Activated CD8-positive, alpha-beta T cell treated with anti-CD3 and anti-CD28 coated beads for 36 hours (primary cell): ENCODE data around the gene CREB3L1. TPM values are rescaled to one million over a fixed set of nuclear protein-coding genes. Genes with fewer than 3 reads are reported as not detected.

Experiments used
- ATAC-seq: fragments of 200-7000 bp; cut with Tn5 transposase; one replicate; pipeline ENCODE4 v1.10.0; 2021; ENCODE audit warnings: mild to moderate bottlenecking, moderate library complexity
- CTCF ChIA-PET: fragments of 350-600 bp; sonication (Branson Sonifier 250); formaldehyde crosslinking; loops from one replicate; lab custom pipeline; 2021; ENCODE audit warnings: antibody characterized with exemption; lab: Charles Lee
- POLR2A ChIA-PET: fragments of 350-600 bp; sonication (Branson Sonifier 250); formaldehyde crosslinking; loops from one replicate; lab custom pipeline; 2021; ENCODE audit warnings: antibody characterized with exemption; lab: Charles Lee
- DNase-seq: peaks from one replicate; pipeline ENCODE4 v3.0.0-alpha.2; 2020
- H3K27ac Mint-ChIP-seq: one replicate; pipeline ENCODE4 v1.8.0; 2021; ENCODE audit warnings: mild to moderate bottlenecking, mixed read lengths
- H3K27me3 Mint-ChIP-seq: one replicate; pipeline ENCODE4 v1.8.0; 2021; ENCODE audit warnings: mixed read lengths
- H3K36me3 Mint-ChIP-seq: one replicate; pipeline ENCODE4 v1.8.0; 2021; ENCODE audit warnings: low read depth, mixed read lengths
- H3K4me1 Mint-ChIP-seq: one replicate; pipeline ENCODE4 v1.8.0; 2021; ENCODE audit warnings: low read depth, mixed read lengths
- H3K4me3 Mint-ChIP-seq: one replicate; pipeline ENCODE4 v1.8.0; 2021; ENCODE audit warnings: mild to moderate bottlenecking, moderate library complexity, mixed read lengths
- H3K9me3 Mint-ChIP-seq: one replicate; pipeline ENCODE4 v1.8.0; 2021; ENCODE audit warnings: mixed read lengths
- intact Hi-C: fragments of 100-400 bp; cut with micrococcal nuclease; formaldehyde crosslinking; loops from one replicate; pipeline ENCODE4 v1.10.0; 2022
- total RNA-seq, 2 experiments: library from RNA; stranded (reverse); gene quantifications; one replicate each; pipeline ENCODE4 v1.2.3, GENCODE V29; 2021
- TF ChIP-seq, protein P1 (sequence below): fragments of 200-600 bp; IDR thresholded peaks from one replicate; pipeline ENCODE4 v1.8.0; 2022; ENCODE audit warnings: antibody characterized with exemption, mild to moderate bottlenecking

CREB3L1 gene
- total RNA-seq, 2 experiments from 2014 or later: not detected

DNA sequence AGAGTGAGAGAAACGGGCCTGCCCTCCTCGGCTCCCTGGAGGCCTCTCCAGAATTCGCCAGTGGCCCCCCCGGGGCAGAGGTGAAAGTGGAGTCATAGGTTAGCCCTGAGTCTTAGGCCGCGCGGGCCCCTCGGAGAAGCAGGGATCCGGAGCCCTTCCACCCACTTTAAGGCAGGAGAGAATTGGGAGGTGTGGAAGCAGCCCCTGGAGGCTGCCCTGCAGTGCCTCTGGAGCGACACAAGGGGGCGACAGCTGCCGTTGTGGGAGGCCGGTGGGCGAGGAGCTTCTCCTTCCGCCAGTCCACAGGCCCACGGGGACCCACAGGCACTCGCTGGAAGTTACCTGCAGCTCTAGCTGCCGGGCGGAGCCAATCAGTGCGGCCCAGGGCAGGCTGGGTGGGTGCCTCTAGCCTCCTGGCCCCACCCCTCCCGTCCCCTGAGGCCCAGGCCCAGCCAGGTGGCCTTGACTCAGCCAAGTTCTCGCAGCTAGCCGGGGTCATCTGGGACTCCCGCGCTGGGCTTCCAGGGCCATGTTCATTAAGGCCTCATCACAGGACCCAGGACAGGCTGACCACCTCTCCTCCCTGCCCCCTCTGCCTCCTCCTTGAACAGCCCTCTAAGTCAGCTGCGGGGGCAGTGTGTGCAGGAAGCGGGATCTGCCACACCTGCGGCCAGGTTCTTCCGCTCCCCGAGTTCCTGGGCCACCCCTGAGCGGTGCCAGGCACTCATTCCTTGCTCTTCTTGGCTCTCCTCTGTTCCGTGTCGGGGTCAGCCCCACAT lies 74.8 kb downstream of the CREB3L1 start:
- Mint-ChIP-seq H3K9me3 (no peaks in the 10 kb centered on the region), H3K4me1 (peaks cover 76% of the 10 kb centered on the region), H3K27me3 (no peaks in the 10 kb centered on the region), H3K27ac (peak overlapping the region; percentile 89), H3K4me3 (peak overlapping the region; percentile 78), H3K36me3 (peaks cover 18% of the 10 kb centered on the region)
- TF ChIP-seq, protein P1, sequence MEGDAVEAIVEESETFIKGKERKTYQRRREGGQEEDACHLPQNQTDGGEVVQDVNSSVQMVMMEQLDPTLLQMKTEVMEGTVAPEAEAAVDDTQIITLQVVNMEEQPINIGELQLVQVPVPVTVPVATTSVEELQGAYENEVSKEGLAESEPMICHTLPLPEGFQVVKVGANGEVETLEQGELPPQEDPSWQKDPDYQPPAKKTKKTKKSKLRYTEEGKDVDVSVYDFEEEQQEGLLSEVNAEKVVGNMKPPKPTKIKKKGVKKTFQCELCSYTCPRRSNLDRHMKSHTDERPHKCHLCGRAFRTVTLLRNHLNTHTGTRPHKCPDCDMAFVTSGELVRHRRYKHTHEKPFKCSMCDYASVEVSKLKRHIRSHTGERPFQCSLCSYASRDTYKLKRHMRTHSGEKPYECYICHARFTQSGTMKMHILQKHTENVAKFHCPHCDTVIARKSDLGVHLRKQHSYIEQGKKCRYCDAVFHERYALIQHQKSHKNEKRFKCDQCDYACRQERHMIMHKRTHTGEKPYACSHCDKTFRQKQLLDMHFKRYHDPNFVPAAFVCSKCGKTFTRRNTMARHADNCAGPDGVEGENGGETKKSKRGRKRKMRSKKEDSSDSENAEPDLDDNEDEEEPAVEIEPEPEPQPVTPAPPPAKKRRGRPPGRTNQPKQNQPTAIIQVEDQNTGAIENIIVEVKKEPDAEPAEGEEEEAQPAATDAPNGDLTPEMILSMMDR: peak; percentile 100
- ATAC-seq (peak; percentile 63), DNase-seq (peak; percentile 86)
- ChIA-PET CTCF (interaction anchor here (0.7 to 20.2 kb wide), 24 partner anchors 9 to 427 kb away, joined by 3 to 480 read pairs (median 4); partner anchors contain the start of genes ATG13, CHRM4 and HARBI1), POLR2A (interaction anchor here (0.9 to 8.2 kb wide), 4 partner anchors 12 to 1191 kb away, joined by 3 to 135 read pairs (median 4); partner anchors contain the start of gene AMBRA1)
- intact Hi-C loops: loop anchor here (2.0 kb wide), 1 partner anchor 17 kb away; no protein-coding TSS in a partner anchor

DNA sequence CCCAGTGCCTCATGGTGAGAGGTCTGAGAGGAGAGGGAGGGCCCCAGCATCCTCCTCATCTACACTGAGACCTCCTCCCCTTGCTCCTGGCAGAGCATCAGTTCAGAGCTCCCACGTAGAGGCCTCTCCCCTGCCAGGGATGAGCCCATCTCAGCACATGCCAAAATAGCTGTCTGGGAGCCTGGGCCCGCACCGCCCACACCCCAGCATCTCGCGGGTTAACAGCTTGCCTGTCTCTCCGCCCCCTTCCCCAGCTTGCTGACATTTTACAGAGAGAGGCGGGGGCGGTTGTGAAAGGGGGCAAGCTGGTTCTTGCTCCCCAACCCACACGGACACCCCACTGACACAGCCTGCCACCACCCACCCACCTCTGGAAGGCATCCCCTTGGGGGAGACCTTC lies 76.2 kb downstream of the CREB3L1 start:
- DNase-seq: peak; percentile 92
- intact Hi-C loops: loop anchor here (2.0 kb wide), 1 partner anchor 15 kb away; no protein-coding TSS in a partner anchor
- CTCF ChIA-PET: interaction anchor here (0.8 to 20.2 kb wide), 7 partner anchors 11 to 114 kb away, joined by 3 to 480 read pairs (median 4); partner anchors contain the start of gene CHRM4

DNA sequence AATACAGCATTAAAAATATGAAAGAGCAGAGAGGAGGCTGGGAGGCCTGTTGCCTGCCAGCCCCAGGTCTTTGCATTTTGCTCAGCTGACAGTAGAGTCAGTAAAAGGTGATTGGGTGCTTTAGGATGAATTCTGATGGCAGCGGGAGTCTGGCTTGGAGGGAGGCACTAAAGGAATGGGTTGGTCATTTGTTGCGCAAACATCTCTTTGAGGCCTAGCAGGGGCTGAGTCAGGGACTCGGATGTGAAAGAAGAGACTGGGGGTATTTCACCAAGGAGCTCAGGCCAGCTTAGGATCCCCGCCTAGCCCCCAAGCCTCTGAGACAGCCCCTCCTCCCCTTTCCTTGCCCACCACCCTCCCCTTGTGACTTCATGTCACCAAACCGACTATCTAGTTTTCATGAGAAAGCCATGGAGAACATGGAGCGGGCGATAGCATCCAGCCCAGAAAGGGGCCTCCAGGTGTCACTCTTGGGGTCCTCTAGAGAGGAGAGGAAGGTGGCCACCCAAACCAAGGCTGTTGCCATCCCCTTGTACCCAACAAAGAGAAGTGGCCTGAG lies 79.5 kb downstream of the CREB3L1 start:
- no peak for ATAC-seq
- no peaks in the 10 kb centered on the region for H3K27me3 Mint-ChIP-seq

More for the DNA sequence above, 76.2 kb downstream of the CREB3L1 start:
- peaks cover 16% of the 10 kb centered on the region for H3K36me3 Mint-ChIP-seq
- H3K4me1 Mint-ChIP-seq: peaks cover 84% of the 10 kb centered on the region
- H3K4me3 Mint-ChIP-seq: peak overlapping the region; percentile 78
- no peaks in the 10 kb centered on the region for H3K27me3 Mint-ChIP-seq
- POLR2A ChIA-PET: interaction anchor here (0.8 to 8.2 kb wide), 3 partner anchors 11 to 43 kb away, joined by 3 to 135 read pairs (median 4); no protein-coding TSS in a partner anchor
- peak; percentile 52 for ATAC-seq
- TF ChIP-seq, protein P1: no peak
- H3K9me3 Mint-ChIP-seq: no peaks in the 10 kb centered on the region
- peak overlapping the region; percentile 89 for H3K27ac Mint-ChIP-seq

DNA sequence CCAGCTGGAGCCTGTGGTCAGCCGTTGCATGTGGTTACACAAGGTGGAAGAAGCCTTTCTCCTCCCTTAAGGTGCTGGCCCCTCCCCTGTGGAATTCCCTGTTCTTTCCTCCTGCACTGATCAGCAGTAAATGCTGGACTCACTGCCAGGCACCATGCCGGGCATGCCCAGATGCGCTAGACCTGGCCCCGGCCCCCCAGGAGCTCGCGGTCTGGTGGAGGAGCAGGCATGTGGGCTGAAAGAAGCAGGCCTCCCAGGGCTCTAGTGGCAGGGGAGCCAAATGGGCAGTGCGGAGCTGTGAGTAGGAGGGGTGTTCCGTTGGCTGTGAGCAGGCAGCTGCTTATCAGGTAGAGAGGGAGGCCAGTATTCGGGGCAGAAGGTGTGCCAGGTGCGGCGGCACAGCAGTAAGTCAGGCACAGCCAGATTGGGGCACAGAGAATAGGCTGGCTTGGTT lies 80.0 kb downstream of the CREB3L1 start:
- ChIA-PET POLR2A (interaction anchor here (1.8 to 3.0 kb wide), 2 partner anchors 9 kb away, joined by 9 to 12 read pairs; partner anchors contain the start of gene DGKZ), CTCF (interaction anchor here (1.0 to 20.2 kb wide), 5 partner anchors 6 to 120 kb away, joined by 3 to 480 read pairs (median 5); partner anchors contain the start of gene DGKZ)
- H3K27ac Mint-ChIP-seq: peak overlapping the region; percentile 67
- H3K36me3 Mint-ChIP-seq: peaks cover 10% of the 10 kb centered on the region
- TF ChIP-seq, protein P1: no peak
- no peaks in the 10 kb centered on the region for H3K9me3 Mint-ChIP-seq
- H3K27me3 Mint-ChIP-seq: no peaks in the 10 kb centered on the region
- DNase-seq (peak; percentile 28), ATAC-seq (no peak)
- peaks cover 69% of the 10 kb centered on the region for H3K4me1 Mint-ChIP-seq
- intact Hi-C loops: no loop called here
- no peak overlapping the region for H3K4me3 Mint-ChIP-seq

More for the DNA sequence above, 79.5 kb downstream of the CREB3L1 start:
- Mint-ChIP-seq H3K9me3 (no peaks in the 10 kb centered on the region), H3K4me1 (peaks cover 67% of the 10 kb centered on the region), H3K27ac (peak overlapping the region; percentile 67), H3K36me3 (peaks cover 10% of the 10 kb centered on the region), H3K4me3 (no peak overlapping the region)
- TF ChIP-seq, protein P1: no peak
- intact Hi-C loops: no loop called here
- POLR2A ChIA-PET: interaction anchor here (0.9 to 3.0 kb wide), 3 partner anchors 9 to 26 kb away, joined by 3 to 12 read pairs (median 9); partner anchors contain the start of gene DGKZ
- CTCF ChIA-PET: interaction anchor here (1.0 to 20.2 kb wide), 5 partner anchors 5 to 119 kb away, joined by 3 to 480 read pairs (median 5); partner anchors contain the start of gene DGKZ
- DNase-seq: no peak
